IPS-18c (cell line): ENCODE data around the gene IREB2.

Experiments used
- H3K4me3 ChIP-seq: 2 replicates; pipeline ENCODE4 v1.7.0; 2013; ENCODE audit warnings: low read depth, mild to moderate bottlenecking, low read length, moderate library complexity; ENCODE audit not compliant: insufficient read depth
- H3K9me3 ChIP-seq: one replicate; pipeline ENCODE4 v1.6.1; 2013; ENCODE audit warnings: mild to moderate bottlenecking, low read length, moderate library complexity; ENCODE audit not compliant: control insufficient read depth, insufficient read depth

The IREB2 gene

DNA sequence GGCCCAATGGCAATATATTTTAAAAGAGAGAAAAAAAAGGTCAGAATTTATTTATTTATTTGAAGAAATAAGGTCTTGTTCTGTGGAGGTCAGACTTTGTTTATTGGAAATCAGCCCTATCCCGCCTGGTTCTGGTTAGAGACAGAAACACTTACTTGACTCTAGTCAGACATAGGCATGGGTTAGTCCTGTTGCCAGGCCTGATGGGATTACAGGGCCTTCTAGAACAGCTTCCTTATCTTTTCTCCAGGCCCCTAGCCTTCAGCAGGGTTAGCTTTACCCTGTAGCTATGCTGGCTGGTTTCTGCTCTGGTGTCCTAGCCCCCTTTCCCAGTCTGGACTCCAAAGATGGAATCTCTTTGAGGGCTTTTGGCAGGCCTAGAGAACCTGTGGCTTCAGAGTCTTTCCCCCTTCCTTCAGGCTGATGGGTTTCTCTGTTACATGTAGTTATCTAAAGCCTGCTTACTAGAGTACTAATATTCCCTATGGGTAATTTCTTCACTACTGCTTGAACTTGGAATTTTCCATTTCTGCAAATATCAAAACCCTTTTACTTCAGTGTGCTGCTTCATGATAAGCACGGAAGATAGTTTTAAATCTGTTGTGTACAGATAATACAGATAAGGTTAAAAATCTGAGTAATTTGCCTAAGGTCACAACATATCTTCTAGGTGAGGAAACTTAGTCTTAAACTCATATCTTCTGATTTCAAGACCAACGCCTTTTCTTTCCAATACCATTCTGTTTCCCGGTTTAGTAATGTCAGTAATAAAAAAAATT lies 10.6 kb downstream of the IREB2 start:
- no peak overlapping the region for H3K4me3 ChIP-seq
- no peaks in the 10 kb centered on the region for H3K9me3 ChIP-seq

DNA sequence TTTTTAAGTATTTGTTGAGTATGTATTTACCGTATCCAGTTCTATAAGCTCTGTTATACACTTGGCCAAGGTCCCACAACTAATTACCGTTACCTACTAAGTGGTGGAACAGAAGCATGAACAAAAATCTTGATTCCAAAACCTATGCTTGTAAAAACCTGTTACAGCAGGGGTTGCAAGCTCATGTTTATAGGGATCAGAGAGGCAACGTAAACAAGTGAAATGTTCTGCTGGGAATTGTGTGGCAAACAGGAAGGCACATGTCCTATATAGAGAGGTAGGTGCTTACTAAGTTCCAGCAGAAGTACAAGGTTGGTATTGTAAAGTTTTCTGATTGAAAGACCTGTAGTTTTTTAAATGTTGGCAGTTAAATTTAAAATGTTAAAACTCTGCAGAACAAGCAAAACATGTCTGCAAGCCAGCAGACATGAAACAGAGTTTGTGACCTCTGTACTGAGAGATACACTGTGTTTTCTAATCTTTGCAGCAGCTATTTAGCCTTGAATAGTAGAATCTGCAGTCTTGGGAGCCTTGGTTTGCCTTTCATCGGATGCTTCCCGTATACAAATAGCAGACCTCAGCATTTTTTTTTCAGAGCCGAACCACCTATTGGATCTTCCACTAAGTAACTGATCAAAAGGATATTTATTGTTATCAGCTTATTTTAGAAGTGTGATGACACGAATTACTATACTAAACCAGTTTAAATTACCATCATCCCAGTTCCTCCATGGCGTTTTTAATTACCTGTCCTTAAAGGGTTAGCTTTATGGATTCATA lies 11.4 kb downstream of the IREB2 start:
- H3K9me3 ChIP-seq, result no peaks in the 10 kb centered on the region
- H3K4me3 ChIP-seq, result no peak overlapping the region

DNA sequence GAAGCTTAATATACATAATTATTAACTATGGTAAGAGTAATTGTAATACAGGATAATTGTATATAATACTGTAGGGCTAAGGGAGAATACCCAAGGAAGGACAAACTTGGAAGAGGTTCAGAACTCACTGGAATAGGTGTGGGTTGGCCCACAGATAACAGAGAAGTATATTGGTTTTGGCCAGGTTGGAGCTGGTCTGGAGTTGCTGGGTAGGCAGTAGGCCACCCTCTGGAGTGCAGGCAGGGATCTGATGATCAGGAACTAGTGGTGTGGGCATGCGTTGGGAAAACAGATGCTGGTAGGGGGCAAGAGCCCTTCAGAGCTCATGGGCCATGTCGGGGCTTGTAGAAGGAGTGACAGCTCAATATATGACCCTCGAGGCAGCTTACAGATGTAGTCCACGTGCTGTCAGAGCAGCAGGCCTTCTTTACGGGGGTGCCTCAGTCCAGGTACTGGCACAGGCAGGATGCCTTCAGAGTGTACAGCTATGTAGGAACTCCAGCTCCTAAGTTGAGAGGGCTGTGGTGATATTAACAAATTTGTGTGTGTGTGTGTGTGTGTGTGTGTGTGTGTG lies 12.4 kb downstream of the IREB2 start:
- Histone ChIP-seq H3K9me3 (no peaks in the 10 kb centered on the region), H3K4me3 (no peak overlapping the region)

DNA sequence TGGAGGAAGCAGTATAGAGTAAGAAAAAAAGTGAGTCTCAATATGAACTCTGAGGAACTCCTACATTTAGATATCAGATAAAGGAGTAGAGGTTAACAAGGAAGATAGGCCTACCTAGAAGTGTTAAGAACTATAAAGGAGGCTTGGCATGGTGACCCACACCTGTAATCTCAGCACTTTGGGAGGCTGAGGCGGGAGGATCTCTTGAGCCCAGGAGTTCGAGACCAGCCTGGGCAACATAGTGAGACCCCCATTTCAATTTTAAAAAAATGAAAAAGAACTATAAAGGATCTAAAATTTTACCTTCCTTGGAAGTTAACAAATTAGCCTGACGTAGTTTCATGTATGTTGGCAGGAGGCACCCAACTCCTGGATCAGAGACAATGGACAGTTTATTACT lies 14.5 kb downstream of the IREB2 start:
- Histone ChIP-seq H3K9me3 (no peaks in the 10 kb centered on the region), H3K4me3 (no peak overlapping the region)

DNA sequence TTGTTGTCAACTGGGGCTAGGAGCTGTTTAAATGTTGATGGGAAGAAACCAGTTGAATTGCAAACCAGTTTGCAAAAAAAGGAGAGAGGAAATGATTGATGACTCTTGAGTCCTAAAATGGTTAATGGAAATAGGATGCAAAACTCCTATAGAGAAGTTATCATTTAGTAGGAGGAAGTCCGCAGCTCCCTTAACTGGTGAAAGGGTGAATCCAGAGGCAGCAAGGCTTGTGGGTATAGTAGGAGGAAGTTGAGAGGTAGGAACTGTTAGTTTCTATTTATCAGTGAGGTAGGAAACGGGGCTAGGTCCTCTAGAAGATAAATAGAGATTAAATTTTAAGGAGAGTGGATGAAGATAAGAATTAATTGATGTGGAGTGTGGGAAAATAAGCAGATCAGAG lies 15.4 kb downstream of the IREB2 start:
- H3K9me3 ChIP-seq, result no peaks in the 10 kb centered on the region
- H3K4me3 ChIP-seq, result no peak overlapping the region

DNA sequence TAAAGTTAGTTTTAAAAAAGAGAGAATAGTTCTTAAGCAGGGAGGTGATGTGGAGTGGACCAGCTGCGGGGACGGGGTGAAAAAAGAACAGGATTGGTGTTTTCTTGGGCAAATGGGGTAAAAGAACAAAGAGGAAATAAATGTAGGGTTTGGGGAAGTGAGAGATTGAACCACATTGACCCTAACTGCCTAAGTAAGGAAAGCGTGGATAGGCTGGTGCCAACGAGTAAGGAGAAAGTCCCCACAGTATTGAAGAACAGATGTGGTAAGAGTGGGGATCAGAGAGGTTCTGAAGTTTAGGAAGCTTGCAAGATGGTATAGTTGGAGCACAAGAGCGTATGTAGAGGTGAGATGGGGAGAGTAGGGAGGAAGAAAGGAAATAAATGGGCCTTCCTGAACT lies 17.0 kb downstream of the IREB2 start:
- H3K9me3 ChIP-seq, result no peaks in the 10 kb centered on the region

DNA sequence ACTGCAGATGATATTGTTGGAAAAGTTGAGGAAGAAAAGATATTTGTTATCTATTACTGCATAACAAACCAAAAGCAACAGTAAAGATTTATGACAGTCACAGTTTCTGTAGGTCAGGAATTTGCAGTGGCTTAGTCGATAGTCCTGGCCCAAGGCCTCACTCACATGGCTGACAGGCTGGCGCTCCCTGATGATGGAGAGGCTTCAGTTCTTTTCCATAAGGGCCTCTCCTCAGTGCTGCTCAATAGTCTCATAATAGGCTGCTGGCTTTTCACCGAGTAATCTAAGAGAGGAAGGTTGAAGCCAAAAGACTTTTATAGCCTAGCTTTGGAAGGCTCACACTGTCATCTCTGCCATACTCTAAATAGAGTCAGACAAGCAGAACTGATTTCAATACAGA lies 17.7 kb downstream of the IREB2 start:
- H3K4me3 ChIP-seq, result no peak overlapping the region
- H3K9me3 ChIP-seq, result no peaks in the 10 kb centered on the region

More for the DNA sequence above, 17.0 kb downstream of the IREB2 start:
- no peak overlapping the region for H3K4me3 ChIP-seq

DNA sequence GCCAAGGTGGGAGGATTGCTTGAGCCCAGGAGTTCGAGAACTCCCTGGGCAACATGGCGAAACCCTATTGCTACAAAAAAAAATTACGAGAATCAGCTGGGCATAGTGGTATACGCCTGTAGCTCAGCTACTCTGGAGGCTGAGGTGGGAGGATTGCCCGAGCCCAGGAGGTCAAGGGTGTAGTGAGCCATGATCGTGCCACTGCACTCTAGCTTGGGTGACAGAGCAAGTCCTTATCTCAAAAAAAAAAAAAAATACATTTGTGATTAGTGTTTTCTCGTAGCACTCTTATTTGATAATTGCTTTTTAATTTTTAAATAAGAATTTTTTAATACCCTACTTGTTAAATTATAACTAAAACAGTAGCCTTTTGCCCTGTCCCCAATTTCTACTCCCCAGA lies 18.4 kb downstream of the IREB2 start:
- Histone ChIP-seq H3K4me3 (no peak overlapping the region), H3K9me3 (no peaks in the 10 kb centered on the region)

DNA sequence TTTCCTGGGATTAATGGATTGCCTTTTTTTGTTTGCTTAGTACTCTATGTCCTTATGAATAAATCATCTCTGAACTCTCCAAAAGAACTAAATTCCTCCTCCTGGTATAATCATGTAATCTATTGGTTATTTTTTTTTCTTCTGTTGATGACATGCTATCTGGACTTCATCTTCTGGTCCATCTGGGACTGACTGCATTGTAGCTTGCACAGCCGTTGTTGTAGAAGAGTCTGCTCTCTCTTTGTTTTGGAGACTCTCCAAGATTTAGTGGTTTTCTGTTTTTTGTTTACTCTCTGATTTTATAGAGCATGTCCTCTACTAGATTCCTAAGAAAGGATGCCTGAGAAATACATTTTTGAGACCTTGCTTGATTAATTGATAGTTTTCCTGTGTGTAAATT lies 19.1 kb downstream of the IREB2 start:
- no peak overlapping the region for H3K4me3 ChIP-seq
- H3K9me3 ChIP-seq, result no peaks in the 10 kb centered on the region

DNA sequence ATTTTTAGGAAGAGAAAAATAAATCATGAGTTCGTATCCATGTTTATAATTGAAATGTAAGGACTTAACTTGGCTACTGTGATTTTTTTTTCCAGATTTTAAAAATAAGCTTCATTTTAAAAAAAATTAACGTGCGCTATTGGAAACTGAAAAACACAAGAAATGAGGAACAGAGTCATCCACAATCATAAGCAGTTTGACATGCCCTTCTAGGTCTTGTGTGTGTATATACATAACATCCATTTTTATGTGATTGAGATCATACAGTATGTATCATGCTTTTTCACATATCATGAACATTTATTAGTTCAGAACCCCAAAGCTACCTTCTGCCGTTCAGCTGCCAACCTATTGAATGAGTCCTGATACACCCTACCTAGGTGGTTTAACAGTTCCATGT lies 22.7 kb downstream of the IREB2 start:
- Histone ChIP-seq H3K9me3 (no peaks in the 10 kb centered on the region), H3K4me3 (no peak overlapping the region)

DNA sequence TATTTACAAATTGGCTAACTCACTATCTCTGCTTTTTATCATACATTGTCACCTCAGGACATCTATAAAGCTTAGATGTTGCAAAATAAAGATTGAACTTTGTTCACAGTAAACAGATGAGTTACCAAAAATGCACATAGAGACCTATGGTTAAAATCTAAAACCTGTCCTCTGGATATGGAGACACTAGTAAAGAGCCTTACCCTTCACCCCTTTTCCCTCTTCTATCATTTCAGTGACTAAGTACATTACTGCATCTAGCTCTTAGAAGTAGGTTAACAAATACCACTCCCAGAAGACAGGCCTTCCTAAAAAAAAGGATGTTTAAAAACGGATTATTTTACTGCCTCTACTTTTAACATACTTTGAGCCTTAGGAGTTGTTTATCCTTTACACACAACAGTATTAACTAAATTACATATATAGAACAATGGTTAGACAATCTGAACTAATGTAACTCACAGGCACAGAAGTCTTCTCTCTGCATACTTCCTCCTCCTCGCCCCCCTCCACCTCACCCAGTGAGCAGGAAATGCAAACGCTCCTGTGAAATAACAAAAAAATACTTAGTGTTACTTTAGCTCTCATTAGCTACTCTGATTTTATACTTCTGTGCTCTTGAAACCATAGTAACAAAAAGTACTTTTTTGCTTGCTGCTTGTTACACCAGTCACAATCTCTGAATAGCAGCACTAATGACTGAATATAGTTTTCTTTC lies 23.3 kb downstream of the IREB2 start:
- H3K4me3 ChIP-seq, result no peak overlapping the region
- H3K9me3 ChIP-seq, result no peaks in the 10 kb centered on the region

DNA sequence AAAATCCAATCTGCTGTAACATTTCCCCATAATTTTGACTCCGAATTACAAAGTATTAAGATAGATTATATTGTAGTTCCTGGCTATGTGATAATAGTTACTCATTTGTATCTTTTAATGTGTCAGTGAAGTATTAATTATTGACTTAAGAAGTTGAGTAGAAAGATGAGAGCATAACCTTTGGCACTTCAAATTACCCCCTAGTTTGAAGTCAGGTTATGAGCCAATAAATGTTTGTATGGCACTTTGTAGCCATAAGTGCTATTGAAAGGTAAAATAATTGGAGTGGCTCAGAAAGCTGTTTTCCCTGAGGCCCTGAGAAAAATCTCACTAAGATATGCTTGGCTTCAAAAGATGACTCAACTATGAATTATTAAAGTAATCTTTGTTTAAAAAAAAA lies 31.0 kb downstream of the IREB2 start:
- H3K4me3 ChIP-seq, result no peak overlapping the region
- no peaks in the 10 kb centered on the region for H3K9me3 ChIP-seq

DNA sequence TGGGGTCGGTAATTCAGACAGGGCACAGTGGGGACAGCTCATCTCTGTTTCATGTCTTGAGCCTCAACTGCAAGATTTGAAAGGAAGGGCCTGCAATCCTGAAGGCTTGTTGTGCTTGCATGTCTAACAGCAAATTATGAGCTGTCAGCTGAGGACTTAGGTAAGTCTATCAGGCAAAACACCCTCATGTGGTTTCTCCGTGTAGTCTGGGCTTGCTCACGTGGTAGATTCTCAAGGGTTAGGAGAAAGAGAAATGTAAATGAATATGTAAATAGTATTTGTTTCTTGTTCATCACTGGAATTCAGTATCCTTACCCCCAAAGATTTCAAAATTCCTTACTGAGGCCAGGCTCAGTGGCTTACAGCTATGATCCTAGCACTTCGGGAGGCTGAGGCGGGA lies 39.3 kb downstream of the IREB2 start:
- Histone ChIP-seq H3K9me3 (no peaks in the 10 kb centered on the region), H3K4me3 (no peak overlapping the region)

DNA sequence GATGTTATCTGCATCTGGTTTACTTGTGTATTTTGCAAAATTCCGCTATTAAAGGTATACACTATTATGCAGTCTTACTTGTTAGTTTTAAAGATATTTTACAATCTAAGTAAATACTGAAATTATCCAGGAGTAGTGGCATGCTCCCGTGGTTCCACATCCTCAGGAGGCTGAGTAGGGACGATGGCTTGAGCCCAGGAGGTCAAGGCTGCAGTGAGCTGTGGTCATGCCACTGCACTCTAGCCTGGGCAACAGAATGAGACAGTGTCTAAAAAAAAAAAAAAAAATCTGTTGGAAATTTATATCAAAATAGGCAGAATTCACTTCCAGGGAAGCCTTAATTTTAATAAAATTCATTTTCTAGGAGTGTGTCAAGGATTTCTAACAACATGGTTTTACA lies 41.6 kb downstream of the IREB2 start:
- H3K9me3 ChIP-seq, result no peaks in the 10 kb centered on the region
- H3K4me3 ChIP-seq, result no peak overlapping the region

DNA sequence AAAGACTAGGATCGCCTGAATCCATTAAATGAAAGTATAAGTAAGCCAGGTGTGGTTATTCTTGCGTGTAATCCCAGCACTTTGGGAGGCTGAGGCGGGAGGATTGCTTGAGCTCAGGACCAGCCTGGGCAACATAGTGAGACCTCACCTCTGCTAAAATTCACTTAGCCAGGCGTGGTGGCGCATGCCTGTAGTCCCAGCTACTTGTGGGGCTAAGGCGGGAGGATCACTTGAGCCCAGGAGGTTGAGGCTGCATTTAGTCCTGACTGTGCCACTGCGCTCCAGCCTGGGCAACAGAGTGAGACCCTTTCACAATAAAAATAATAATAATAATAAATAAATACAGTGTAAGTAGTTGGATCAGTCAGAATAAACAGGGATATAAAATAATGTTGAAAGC lies 43.9 kb downstream of the IREB2 start:
- Histone ChIP-seq H3K4me3 (no peak overlapping the region), H3K9me3 (no peaks in the 10 kb centered on the region)

DNA sequence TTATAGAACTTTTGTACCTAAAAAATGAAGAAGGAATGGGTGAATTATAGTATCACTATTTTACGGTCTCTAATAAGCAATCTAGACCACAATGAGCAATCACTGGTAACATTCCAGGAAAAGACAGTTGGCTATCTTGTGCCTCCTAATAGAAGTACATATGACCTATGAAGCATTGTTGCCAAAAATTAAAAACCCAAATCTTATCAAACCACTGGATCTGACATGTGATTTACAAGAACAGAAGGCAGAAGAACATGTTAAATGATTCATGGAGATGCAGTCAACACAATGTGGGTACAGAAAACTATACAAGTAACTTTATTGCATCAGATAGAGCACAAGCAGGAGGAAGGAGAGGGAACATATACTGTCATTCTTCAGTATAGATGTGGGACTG lies 54.9 kb downstream of the IREB2 start:
- Histone ChIP-seq H3K4me3 (no peak overlapping the region), H3K9me3 (no peaks in the 10 kb centered on the region)

DNA sequence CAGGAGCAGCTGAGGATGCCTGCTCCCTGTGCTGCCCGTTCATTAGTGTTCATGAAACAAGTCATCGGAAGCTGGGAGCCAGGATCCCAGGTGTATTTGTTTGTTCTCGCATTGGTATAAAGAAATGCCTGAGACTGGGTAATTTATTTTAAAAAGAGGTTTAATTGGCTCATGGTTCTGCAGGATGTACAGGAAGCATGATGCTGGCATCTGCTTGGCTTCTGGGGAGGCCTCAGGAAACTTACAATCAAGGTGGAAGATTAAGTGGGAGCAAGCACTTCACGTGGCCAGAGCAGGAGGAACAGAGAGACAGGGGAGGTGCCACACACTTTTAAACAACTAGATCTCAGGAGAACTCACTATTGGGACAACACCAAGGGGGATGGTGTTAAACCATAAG lies 63.8 kb downstream of the IREB2 start:
- peaks cover 2% of the 10 kb centered on the region for H3K9me3 ChIP-seq
- no peak overlapping the region for H3K4me3 ChIP-seq

DNA sequence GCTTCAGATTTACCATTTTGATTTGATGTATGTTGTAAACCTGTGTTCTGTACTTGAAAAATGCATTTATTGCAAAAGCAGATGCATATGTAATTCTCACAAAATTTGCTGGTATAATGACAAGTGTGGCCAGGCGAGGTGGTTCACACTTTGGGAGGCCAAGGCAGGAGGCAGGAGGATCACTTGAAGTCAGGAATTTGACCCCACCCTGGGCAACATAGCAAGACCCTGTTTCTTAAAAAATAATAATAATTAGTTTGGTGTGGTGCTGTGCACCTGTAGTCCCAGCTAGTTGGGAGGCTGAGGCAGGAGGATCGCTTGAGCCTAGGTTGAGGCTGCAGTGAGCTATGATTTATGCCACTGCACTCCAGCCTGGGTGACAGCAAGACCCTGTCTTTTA lies 64.6 kb downstream of the IREB2 start:
- Histone ChIP-seq H3K9me3 (peaks cover 2% of the 10 kb centered on the region), H3K4me3 (no peak overlapping the region)
